Coronary artery (tissue), 2 donors: ENCODE results near the gene PGS1.

Experiments used
- DNase-seq: peaks from one replicate; pipeline ENCODE4 v3.0.0-alpha.2; 2017; ENCODE audit warnings: low spot score
- H3K27ac ChIP-seq, 2 donors: fragments of 200-600 bp; sonication (generic); one replicate each; pipeline ENCODE4 v1.5.1; 2016 to 2019
- H3K4me3 ChIP-seq: fragments of 200-600 bp; sonication (generic); 2 replicates; pipeline ENCODE4 v1.5.1; 2016; ENCODE audit warnings: mild to moderate bottlenecking, moderate library complexity
- TF ChIP-seq, protein P1 (sequence below): fragments of 200-600 bp; sonication (generic); IDR thresholded peaks from one replicate; pipeline ENCODE4 v1.5.1; 2019; ENCODE audit warnings: antibody characterized with exemption

The PGS1 gene

DNA sequence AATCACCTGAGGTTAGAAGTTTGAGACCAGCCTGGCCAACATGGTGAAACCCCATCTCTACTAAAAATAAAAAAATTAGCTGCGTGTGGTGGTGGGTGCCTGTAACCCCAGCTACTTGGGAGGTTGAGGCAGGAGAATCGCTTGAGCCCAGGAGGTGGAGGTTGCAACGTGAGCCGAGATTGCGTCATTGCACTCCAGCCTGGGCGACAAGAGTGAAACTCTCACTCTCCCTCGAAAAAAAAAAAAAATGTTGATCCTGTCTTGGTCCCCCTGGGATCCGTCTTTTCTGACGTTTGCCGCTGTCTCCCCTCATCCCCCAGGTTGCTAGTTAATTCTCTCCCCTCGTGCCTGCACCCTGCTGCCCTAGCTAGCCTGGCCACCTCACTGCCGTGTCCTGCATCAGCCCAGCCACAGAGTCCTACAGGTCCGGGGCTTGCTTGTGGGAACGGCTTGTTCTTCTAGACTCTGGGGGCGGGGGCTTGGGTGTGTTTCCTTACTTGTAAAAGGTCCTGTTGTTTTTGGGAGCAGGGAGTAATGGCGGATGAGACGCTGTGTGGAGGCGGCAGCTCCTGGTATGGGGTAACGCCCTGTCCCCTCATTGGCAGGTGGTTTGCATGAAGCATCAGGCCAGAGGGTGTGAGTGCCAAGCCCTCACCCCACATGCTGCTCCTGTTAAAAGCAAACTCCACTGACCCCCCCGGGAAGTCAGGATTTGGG lies 44.6 kb downstream of the PGS1 start:
- DNase-seq: no peak
- TF ChIP-seq, protein P1, sequence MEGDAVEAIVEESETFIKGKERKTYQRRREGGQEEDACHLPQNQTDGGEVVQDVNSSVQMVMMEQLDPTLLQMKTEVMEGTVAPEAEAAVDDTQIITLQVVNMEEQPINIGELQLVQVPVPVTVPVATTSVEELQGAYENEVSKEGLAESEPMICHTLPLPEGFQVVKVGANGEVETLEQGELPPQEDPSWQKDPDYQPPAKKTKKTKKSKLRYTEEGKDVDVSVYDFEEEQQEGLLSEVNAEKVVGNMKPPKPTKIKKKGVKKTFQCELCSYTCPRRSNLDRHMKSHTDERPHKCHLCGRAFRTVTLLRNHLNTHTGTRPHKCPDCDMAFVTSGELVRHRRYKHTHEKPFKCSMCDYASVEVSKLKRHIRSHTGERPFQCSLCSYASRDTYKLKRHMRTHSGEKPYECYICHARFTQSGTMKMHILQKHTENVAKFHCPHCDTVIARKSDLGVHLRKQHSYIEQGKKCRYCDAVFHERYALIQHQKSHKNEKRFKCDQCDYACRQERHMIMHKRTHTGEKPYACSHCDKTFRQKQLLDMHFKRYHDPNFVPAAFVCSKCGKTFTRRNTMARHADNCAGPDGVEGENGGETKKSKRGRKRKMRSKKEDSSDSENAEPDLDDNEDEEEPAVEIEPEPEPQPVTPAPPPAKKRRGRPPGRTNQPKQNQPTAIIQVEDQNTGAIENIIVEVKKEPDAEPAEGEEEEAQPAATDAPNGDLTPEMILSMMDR: no peak
- H3K4me3 ChIP-seq: no peak overlapping the region
- H3K27ac ChIP-seq: no peak overlapping the region

DNA sequence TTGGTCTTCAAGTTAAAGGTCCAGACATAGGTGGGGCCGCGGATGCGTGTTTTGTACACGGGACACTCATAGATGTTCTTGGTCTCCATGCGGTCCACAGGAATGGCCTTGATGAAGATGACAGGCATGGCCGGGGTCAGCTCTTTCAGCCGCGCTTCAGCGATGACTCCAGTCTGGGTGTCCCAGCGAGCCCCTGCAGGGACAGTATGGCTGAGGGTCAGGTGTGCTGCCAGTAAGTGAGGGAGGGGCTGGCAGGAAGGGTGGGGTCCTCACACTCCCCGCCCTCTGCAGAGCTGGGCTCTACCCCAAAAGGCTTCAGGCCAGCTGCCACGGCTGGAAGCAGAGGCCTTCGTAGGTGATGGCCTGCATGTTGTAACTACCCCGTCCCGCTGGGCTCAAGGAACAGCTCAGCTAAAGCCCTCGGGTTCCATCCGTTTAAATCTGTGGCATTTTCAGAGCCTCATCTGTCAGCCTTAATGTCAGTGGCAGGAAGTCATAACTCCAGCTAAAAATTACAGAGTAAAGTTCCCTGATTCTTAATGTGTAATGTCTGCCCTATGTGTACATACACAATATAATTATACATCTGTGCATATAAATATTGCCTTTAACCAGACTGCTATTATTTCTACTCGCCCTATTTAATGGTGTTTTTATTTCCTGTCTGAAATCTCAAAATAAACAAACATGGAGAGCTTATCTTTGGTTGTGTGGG lies 45.7 kb downstream of the PGS1 start:
- Histone ChIP-seq H3K4me3 (no peak overlapping the region), H3K27ac (no peak overlapping the region)
- TF ChIP-seq, protein P1: no peak
- no peak for DNase-seq

DNA sequence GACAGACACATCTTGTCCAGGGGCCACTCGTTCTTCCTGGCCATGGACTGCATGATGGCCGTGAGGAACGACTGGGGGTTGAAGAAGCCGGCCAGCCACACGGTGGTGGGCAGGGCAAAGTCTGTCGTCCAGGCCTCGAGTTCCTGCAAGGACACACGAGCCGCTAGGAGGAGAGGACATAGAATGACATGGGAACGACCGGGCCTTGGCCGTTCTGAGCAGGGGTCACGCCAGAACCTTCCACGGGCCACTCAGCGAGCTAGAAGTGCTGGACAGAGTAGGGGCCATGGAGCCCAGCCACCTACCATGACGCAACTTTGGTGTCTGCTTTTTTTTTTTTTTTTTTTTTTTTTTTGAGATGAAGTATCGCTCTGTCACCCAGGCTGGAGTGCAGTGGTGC lies 47.0 kb downstream of the PGS1 start:
- Histone ChIP-seq H3K4me3 (no peak overlapping the region), H3K27ac (no peak overlapping the region)
- no peak for DNase-seq
- TF ChIP-seq, protein P1: no peak

DNA sequence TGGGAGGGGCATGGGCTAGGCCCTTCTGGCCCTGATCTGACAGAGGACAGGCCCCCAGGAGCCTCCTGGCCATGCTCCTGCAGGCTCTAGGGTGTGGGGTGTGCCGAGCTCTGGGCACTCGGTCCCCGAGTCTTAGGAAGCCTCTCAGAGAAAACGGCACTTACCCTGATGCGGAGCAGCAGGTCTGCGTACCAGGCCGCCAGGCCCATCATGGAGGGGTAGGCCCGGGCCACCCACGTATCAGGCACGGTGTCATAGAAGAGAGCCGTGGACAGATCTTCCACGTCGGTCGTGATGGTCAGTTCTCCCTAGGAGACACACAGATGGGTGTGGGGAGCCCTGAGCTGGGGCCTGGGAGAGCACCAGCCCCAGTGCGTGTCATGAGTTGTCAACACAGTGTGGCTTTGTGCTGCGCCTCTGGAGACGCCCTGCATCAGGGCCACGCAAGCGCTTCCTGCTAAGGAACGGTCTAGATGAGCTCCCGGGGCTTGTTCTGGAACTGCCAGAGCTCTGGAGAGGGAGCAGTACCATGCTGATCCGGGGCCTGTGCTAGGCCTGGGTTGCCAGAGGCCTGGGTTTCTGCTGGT lies 47.9 kb downstream of the PGS1 start:
- H3K4me3 ChIP-seq: no peak overlapping the region
- DNase-seq: no peak
- TF ChIP-seq, protein P1: no peak
- H3K27ac ChIP-seq: no peak overlapping the region

- H3K4me3 ChIP-seq: no peak overlapping the region
- no peak overlapping the region for H3K27ac ChIP-seq
- no peak for DNase-seq
- TF ChIP-seq, protein P1: no peak
These were observed 48.7 kb downstream of the PGS1 start for GRCh38 chr17:78427140-78427539.

DNA sequence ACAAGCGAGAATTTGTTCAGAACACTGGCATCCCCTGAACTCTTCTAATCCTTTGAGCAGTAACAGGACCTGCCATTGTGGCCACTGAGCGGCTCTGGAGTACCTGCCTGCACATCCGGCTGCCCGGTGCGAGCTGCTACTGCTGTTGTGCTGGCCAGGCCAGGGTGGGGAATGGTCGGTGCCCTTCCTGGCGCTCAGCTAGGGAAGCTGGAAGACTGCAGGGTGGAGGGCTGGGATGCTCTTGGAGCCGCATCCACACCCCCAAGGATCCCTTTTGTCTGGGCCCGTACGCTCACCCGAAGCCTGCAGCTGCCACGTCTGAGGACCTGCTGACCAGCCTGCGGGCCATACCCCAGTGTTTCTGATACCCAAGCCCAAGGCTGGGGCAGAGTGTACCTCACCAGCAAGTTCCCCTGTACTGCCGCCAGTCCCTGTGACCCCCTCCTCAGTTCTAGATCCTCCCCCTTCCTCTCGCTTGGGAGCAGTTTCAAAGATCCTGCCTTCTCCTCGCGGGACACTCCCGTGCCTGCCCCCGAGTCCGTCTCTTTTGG lies 49.7 kb downstream of the PGS1 start:
- H3K27ac ChIP-seq: no peak overlapping the region
- TF ChIP-seq, protein P1: no peak
- no peak overlapping the region for H3K4me3 ChIP-seq
- no peak for DNase-seq
